HG03135 (cell line): ENCODE measurements around the gene ACAD8.

Experiments
- ATAC-seq: cut with Tn5 transposase; IDR thresholded peaks from one replicate; pipeline ENCODE4 v1.9.1; 2021; ENCODE audit warnings: mild to moderate bottlenecking, moderate library complexity; ENCODE audit not compliant: unreplicated experiment

The ACAD8 gene

DNA sequence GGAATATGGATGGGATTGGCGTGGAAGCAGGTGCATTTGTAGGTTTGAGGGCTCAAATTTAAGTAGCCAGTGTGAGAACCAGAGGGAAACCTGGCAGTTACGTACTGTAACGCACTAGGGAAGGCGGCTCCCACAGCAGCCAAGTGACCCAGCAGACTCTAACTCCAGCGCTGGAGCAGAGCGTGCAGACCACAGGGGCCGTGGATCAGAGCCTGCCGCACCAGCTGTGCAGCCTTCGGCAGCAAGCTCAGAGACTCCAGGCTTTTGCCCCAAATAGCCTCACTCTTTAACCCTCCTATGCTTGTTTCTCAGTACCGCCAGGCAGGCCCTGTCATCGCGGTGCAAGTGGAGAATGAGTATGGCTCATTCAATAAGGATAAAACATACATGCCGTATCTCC, 35.1 kb downstream of the ACAD8 start:
- no peak for ATAC-seq

DNA sequence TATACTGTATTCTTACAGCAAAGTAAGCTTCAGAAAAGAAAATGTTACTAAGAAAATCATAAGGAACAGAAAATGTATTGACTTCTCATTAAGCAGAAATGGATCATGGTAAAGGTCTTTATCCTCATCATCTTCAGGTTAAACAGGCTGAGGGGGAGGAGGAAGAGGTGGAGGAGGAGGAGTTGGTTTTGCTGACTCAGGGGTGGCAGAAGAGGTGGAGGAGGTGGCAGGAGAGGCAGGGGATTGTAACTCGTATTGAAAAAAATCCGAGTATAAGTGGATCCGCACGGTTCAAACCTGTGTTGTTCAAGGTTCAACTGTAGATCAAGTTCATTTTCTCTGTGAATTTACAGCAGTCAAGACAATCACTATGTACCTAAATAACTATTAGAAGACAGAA, 35.8 kb downstream of the ACAD8 start:
- no peak for ATAC-seq

DNA sequence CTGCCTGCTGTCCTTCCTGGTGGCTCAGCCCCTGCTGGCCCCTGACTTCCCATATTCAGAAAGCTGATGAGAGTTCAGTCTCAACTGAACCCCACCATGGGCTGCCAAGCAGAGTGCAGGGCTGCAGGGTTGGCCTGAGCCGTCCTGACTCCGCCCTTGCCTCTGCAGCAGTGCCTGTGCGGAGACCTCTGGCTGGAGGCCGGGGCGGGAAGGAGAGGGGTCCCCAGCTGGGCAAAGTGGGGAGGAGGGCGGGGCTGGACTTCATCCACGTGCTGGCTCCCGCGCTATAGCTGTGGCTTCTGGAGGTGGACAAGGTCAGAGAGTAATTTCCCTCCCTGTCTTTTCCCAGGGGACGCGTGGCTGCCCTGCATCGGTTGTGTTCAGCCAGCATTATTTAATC, 36.4 kb downstream of the ACAD8 start:
- ATAC-seq: no peak

DNA sequence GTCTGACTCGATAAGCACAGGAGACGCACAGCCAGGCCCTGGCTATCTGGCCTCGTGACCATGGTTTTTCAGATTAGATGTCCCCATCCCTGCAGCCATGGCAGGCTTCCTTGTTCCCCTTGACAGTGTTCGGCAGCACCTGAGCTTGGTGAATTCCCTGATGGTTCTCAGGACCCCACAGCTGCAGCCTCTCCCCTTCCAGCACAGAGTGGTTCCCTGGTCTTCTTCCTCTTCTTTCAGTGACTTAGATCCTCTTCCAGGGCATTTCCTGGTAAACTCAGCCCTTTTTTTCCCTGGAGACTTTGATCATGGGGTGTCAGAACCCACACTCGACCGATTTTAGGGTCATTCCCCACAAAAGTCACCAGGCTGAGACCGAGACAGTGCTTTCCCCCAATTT, 37.3 kb downstream of the ACAD8 start:
- no peak for ATAC-seq

DNA sequence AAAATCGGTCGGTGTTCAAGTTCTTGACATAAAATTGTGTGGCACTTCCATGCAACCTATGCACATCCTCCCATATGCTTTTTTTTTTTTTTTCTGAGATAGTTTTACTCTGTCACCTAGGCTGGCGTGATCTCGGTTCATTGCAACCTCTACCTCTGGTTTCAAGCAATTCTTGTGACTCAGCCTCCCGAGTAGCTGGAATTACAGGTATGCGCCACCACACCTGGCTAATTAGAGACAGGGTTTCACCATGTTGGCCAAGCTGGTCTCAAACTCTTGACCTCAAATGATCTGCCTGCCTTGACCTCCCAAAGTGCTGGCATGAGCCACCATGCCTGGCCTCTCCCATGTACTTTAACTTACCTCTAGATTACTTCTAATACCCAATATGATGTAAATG, 37.8 kb downstream of the ACAD8 start:
- ATAC-seq: no peak

DNA sequence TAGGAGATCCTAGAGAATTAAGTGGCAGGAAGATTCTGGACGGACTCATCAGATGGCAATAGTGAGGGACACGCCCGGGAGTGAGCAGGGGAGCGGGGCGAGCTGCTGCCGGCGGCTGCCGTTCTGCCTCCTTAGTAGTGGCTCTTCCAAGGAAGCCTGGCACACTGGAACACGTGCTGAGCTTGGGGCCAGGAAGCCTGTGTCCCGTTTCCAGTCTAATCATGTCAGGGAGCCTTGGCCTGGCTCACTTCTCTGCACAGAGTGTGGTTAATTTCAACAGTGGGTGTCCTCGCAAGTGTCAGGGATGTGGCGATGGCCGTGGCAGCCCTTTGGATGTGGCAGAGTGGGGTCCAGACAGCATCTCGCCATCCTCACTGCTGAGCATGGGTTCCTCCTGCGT, 39.3 kb downstream of the ACAD8 start:
- no peak for ATAC-seq

DNA sequence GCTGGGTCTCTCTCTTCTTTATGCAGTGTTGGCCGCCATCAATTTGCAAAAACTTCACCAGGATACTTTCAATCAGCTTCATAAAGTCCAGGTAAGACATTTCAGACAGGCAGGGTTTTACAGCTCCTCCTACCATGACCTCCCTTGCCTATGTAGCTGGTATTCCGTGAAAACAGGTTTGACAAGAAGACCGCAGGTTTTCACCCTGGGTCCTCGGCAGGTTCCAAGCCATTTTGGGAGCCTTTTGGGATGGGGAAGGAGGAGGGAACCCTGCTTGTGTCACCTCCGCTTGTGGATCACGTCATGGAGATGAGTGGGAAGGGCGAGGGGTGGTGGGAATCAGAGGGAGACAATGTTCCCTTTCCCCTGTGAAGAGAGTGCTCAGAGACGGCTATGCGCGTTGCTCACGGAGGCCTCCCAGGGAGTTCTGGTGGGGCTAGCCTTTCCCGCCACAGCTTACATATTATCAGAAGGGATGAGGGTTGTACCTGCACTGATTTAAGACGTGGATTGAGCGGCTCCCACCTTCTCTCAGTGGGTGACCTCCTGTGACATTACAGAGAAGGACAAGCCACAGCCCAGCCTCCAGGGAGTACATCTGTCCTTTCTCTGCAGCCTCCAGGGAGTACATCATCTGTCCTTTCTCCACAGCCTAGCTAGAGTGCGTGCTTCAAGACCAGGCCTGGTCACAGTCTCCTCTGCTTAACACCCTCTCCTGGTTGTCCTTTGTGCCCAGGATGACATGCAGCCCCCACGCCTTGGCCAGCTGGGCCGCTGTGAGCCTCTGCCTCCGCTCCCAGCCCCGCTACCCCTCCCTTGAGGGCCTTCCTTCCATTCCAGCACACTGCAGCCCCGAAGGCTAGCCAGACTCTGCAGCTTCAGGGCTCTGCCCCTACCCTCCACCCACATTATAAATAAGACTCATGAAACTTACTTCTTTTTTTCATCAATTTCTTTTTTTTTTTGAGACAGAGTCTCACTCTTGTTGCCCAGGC, 40.0 kb downstream of the ACAD8 start:
- ATAC-seq: no peak

DNA sequence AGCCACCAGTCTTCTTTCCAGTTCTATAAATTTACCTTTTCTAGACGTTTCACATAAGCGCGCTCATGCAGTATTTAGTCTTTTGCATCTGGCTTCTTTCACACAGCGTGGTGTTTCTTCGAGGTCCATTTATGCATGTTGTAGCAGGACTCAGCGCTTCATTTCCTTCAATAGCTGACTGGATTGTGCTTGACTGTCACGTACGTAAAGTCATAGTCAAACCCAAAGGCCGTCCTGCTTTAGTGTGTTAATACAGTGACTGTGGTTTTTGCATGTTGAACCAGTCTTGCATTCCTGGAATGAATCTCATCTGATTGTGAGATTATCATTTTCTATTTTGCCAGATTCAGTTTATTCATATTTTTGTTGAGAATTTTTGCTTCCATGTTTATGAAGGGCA, 41.3 kb downstream of the ACAD8 start:
- ATAC-seq: no peak

DNA sequence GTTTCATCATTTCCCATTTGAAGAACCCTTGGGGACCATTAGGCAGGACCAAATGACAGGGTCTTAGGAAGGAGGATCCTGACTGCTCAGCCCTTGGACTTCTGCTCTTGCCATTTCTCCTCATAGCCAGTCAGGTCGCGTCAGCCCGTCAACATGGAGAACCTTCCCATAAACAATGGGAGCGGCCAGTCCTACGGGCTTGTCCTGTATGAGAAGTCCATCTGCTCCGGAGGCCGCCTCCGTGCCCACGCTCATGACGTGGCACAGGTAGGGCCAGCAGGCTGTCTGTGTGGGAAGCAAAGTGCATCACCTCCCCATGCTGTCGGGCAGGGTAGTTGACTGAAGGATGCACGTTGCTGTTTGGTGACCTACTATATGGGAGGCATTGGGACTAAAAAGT, 58.9 kb downstream of the ACAD8 start:
- ATAC-seq: no peak

DNA sequence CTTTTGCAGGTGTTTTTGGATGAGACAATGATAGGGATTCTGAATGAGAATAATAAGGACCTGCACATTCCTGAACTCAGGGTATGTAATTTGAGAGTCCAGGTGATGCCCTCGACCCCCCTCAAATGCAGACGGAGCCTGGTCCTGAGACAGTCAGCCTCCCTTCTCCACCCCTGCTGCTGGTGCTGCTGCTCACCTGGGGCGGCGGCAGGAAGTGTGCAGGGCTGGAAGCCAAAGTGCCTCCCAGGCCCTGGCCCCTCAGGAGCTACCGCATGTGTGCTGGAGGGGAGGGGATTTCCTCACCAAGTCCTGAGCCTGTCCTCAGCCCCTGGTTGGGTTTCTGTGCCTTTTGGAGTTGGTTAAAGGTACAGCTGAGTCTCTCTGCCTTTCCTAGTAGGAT, 59.4 kb downstream of the ACAD8 start:
- ATAC-seq: no peak

DNA sequence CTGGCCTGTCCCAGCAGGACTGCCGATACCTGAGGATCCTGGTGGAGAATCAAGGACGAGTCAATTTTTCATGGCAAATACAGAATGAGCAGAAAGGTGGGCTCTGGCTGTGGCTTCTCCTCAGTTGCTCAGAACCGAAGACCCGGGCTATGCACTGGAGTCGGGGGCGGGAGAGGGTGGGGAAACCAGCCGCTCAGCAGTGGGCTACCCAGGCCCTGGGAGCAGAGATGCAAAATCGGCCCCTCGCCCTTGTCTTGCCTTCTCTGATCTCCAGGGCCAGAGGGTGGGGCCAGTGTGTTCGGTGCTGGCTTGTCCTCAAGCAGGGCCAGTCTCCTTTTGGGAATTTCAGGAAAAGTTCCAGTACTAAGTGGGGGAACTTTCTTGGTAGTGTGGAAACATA, 60.0 kb downstream of the ACAD8 start:
- no peak for ATAC-seq

DNA sequence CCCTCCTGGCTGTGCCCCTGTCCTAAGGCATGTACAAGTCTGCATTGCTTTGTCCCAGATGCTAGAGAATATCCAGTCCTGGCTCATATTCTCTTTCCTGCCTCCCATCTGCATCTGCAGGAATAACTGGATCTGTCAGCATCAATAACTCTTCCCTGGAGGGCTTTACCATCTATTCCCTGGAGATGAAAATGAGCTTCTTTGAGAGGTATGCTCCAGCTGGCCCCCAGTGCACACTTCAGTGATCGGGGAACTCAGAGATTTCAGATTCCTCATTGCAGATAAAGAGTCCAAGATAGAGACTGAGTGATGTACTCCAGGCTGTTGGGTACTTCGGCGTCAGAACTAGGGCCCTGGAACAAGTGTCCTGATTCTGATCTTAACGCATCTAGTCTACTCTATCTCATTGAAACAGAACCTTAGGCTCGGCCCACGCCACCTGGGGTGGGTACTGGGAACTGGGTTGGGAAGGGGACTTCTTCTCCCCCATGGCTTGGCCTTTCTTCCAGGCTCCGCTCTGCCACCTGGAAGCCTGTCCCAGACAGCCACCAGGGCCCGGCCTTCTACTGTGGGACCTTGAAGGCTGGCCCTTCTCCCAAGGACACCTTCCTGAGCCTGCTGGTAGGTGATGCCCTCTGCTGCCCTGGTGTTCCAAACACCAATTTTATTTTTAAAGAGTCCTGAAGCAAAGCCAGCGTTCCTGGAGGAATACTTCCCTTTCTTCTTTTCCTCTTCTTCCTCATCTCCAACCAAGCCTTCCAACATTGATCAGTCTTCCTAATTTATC, 60.6 kb downstream of the ACAD8 start:
- ATAC-seq: no peak
